Gastrocnemius medialis (tissue), 4 donors: ENCODE results near the gene ADRA2B. TPM values are rescaled to one million over a fixed set of nuclear protein-coding genes. Genes with fewer than 3 reads are reported as not detected.

Source experiments
- ATAC-seq, 2 donors: fragments of 150-250 bp; one replicate each; pipeline ENCODE4 v1.9.1; 2016
- DNase-seq, 2 donors: peaks; one replicate each; pipeline ENCODE4 v3.0.0-alpha.2; 2019
- H3K27ac ChIP-seq, 4 donors: fragments of 200-600 bp; sonication (generic); 1 replicate in 1 of 4; 2 replicates in 3 of 4; pipeline ENCODE4 v1.5.1; 2016 to 2018; ENCODE audit warnings: mild to moderate bottlenecking in 2 of 4, moderate library complexity in 1 of 4
- H3K27me3 ChIP-seq, 3 donors: fragments of 200-600 bp; sonication (generic) in 2 of 3; 1 replicate in 1 of 3; 2 replicates in 2 of 3; pipeline versions ENCODE4 v1.5.1 to v1.6.0; 2016 to 2019; ENCODE audit warnings: mild to moderate bottlenecking in 1 of 3, moderate library complexity in 1 of 3
- H3K36me3 ChIP-seq, 2 donors: fragments of 200-600 bp; sonication (generic) in 1 of 2; one replicate each; pipeline ENCODE4 v1.5.1; 2017 to 2018
- H3K4me1 ChIP-seq, 2 donors: fragments of 200-600 bp; sonication (generic) in 1 of 2; one replicate each; pipeline ENCODE4 v1.5.1; 2016 to 2017; ENCODE audit warnings: mild to moderate bottlenecking in 2 of 2
- H3K4me3 ChIP-seq, 4 donors: fragments of 200-600 bp; sonication (generic) in 3 of 4; 1 replicate in 1 of 4; 2 replicates in 3 of 4; pipeline ENCODE4 v1.5.1; 2016 to 2019; ENCODE audit warnings: mild to moderate bottlenecking in 2 of 4
- H3K9me3 ChIP-seq, 3 donors: fragments of 200-600 bp; sonication (generic) in 2 of 3; 1 replicate in 1 of 3; 2 replicates in 2 of 3; pipeline ENCODE4 v1.5.1; 2016 to 2019
- POLR2A ChIP-seq, 2 donors: fragments of 450-650 bp; IDR thresholded peaks; one replicate each; pipeline ENCODE4 v1.6.1; 2017; ENCODE audit warnings: antibody characterized with exemption in 2 of 2, mild to moderate bottlenecking in 2 of 2, moderate library complexity in 2 of 2
- in situ Hi-C, 4 donors: fragments of 200-750 bp; cut with MboI; loops; one replicate each; pipeline versions ENCODE4 v1.15.0 to v1.8.0; 2017; ENCODE audit warnings: low sequenced_read_pairs in 4 of 4
- intact Hi-C: fragments of 100-400 bp; cut with DNase I; formaldehyde crosslinking; loops from one replicate; pipeline ENCODE4 v1.15.1; 2023; ENCODE audit warnings: low total_unique reads
- total RNA-seq, 4 donors: library from RNA; depleted of rRNA; stranded (reverse); fragments of >200 nt; gene quantifications; one replicate each; pipeline versions ENCODE4 v1.1.0 to v1.2.3, GENCODE V29; 2016
- TF ChIP-seq, protein P1 (sequence below), 5 experiments: fragments of 450-650 bp in 3 of 5; fragments of 200-600 bp in 2 of 5; sonication (generic) in 2 of 5; IDR thresholded peaks in 4 of 5; conservative IDR thresholded peaks in 1 of 5; 1 replicate in 4 of 5; 2 replicates in 1 of 5; pipeline ENCODE4 v1.5.1; 2016 to 2019; ENCODE audit warnings: antibody characterized with exemption in 5 of 5, mild to moderate bottlenecking in 3 of 5, moderate library complexity in 3 of 5

ADRA2B gene
- total RNA-seq, 4 donors from 2014 or later, result 2.4 to 5.6 (median 3.6) TPM

DNA sequence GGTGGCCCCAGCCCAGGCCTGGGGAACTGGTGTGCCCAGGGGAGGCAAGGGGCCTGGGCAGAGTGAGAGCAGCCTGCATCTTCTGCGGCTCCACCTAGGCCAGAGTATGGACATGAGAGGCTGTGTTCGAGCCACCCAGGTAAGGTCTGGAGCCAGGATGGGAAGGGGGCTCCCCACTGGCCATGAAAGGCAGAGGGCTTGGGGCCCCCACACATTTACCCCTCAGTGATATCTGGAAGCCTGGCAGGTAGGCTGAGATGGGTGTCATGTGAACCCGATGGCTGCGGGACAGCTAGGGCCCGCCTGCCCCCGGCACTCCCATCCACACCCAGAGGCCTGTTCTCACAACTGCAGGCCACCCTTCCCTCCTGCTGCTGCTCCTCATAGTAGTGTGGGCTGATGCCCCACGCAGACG is 13.2 kb downstream of the ADRA2B start:
- peak in 1 of 2 donors; percentile 0 for DNase-seq
- in situ Hi-C loops, result loop anchor here in 2 of 4 donors (25.0 kb wide), 1 partner anchor 91 kb away; no protein-coding TSS in a partner anchor
- peaks cover 13 to 17% of the 10 kb centered on the region in 2 donors for H3K4me1 ChIP-seq
- intact Hi-C loops, result no loop called here
- no peaks in the 10 kb centered on the region for H3K27me3 ChIP-seq
- H3K27ac ChIP-seq, result peak overlapping the region in 2 of 4 donors; percentile 33 to 38
- no peaks in the 10 kb centered on the region for H3K36me3 ChIP-seq
- H3K9me3 ChIP-seq, result no peaks in the 10 kb centered on the region
- TF ChIP-seq POLR2A (IDR thresholded peaks at IDR 0.05), result no peak
- TF ChIP-seq, protein P1, sequence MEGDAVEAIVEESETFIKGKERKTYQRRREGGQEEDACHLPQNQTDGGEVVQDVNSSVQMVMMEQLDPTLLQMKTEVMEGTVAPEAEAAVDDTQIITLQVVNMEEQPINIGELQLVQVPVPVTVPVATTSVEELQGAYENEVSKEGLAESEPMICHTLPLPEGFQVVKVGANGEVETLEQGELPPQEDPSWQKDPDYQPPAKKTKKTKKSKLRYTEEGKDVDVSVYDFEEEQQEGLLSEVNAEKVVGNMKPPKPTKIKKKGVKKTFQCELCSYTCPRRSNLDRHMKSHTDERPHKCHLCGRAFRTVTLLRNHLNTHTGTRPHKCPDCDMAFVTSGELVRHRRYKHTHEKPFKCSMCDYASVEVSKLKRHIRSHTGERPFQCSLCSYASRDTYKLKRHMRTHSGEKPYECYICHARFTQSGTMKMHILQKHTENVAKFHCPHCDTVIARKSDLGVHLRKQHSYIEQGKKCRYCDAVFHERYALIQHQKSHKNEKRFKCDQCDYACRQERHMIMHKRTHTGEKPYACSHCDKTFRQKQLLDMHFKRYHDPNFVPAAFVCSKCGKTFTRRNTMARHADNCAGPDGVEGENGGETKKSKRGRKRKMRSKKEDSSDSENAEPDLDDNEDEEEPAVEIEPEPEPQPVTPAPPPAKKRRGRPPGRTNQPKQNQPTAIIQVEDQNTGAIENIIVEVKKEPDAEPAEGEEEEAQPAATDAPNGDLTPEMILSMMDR (IDR thresholded peaks at IDR 0.05 in 4 of 5, conservative IDR thresholded peaks at IDR 0.05 in 1 of 5), result no peak
- H3K4me3 ChIP-seq, result no peak overlapping the region
- ATAC-seq, result no peak

DNA sequence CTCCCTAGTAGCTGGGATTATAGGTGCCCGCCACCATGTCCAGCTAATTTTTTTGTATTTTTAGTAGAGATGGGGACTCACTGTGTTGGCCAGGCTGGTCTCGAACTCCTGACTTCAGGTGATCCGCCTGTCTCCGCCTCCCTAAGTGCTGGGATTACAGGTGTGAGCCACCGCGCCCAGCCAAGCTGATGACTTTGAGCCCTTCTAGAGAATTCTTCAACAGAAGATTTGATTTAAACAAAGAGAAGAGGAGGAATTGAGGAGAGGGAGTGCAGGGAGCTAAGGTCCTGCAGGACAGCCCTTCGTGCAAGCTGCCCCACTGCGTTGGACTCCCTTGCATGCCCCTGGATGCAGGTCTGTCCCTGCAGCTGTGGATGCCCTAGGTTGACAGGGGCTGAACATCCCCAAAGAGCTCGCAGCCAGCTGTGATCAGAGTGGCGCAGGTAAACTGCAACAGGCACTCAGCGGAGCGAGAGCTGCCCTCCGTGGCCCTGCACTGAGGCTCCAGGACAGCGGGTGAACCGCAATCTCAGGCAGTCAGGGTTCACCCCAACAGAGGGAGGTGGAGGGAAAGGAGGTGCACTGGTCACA is 13.7 kb downstream of the ADRA2B start:
- ATAC-seq, result no peak
- Histone ChIP-seq H3K27me3 (no peaks in the 10 kb centered on the region), H3K36me3 (no peaks in the 10 kb centered on the region), H3K9me3 (no peaks in the 10 kb centered on the region), H3K4me1 (peaks cover 14 to 19% of the 10 kb centered on the region in 2 donors), H3K27ac (no peak overlapping the region), H3K4me3 (no peak overlapping the region)
- in situ Hi-C loops, result loop anchor here in 2 of 4 donors (25.0 kb wide), 1 partner anchor 90 kb away; no protein-coding TSS in a partner anchor
- DNase-seq, result peak in 1 of 2 donors; percentile 6
- intact Hi-C loops, result no loop called here
- no peak for TF ChIP-seq POLR2A (IDR thresholded peaks at IDR 0.05)
- TF ChIP-seq, protein P1 (IDR thresholded peaks at IDR 0.05 in 4 of 5, conservative IDR thresholded peaks at IDR 0.05 in 1 of 5), result no peak

DNA sequence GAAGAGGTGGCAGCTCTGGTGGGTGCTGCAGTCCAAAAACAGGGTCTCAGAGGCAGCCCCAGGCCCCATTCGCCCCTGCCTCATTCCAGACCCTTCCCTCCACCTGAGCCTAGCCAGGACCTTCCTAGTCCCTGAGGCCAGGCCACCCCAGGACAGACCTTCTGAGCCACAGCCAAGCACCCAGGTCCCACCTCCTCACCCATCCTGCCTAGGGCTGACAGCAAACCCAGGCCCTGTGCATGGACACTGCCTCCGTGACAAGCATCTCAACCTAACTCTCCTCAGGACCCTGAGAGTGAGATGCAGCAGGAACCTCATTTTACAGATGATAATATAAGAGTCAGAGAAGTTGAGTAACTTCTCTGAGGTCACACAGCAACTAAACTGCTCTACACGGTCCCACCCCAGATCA is 15.5 kb downstream of the ADRA2B start:
- peaks cover 14 to 19% of the 10 kb centered on the region in 2 donors for H3K4me1 ChIP-seq
- TF ChIP-seq POLR2A (IDR thresholded peaks at IDR 0.05), result no peak
- TF ChIP-seq, protein P1 (IDR thresholded peaks at IDR 0.05 in 4 of 5, conservative IDR thresholded peaks at IDR 0.05 in 1 of 5), result no peak
- in situ Hi-C loops, result loop anchor here in 2 of 4 donors (25.0 kb wide), 1 partner anchor 89 kb away; no protein-coding TSS in a partner anchor
- H3K36me3 ChIP-seq, result no peaks in the 10 kb centered on the region
- no peaks in the 10 kb centered on the region for H3K9me3 ChIP-seq
- H3K27ac ChIP-seq, result peak overlapping the region in 3 of 4 donors; percentile 15 to 77 (median 20)
- no peaks in the 10 kb centered on the region for H3K27me3 ChIP-seq
- intact Hi-C loops, result no loop called here
- ATAC-seq (no peak), DNase-seq (peak; percentile 1 to 8)
- no peak overlapping the region for H3K4me3 ChIP-seq

DNA sequence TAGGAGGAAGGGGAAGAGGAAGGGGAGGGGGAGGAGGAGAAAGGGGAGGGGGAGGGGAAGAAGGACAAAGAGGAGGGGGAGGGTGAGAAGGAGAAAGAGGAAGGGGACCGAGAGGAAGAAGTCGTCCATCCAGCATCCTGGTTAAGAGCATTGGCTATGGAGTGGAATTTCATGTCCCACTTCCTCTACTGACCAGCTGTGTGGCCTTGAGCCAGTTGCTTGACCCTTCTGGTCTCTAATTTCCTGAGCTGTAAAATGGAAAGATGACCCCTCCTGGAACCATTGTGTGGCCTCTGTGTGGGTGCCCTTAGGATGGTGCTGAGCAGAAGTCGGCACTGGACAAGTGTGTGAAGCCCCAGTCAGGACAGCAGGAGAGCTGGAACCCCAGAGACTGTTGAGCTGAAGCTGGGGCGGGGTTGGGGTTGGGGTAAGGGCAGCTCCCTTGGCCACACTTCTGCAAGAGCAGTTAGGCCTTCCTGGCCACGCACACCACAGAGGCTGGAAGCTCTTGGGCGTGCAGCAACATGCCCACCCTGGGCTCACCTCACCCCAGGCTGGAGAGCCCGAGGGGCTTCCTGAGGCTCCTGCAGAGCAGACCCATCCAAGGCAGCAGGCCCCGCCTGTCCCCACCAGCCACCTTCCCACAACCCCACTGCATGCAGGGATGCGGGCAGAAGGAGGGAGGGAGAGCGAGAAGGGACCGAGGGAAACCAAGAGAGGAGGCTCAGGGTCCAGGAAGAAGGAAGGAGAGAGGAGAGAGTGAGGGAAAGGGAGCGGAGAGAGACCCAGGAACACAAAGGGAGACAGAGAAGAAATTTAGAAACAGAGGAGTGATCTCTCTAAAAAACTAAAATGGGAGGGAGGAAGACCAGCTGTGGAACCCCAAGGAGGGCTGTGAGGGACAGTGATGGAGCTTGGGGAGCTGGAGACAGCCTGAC is 16.2 kb downstream of the ADRA2B start:
- H3K4me3 ChIP-seq, result no peak overlapping the region
- H3K27ac ChIP-seq, result peak overlapping the region; percentile 20 to 77 (median 76)

More for the DNA sequence above, 16.2 kb downstream of the ADRA2B start:
- no peaks in the 10 kb centered on the region for H3K36me3 ChIP-seq
- no peaks in the 10 kb centered on the region for H3K9me3 ChIP-seq
- H3K4me1 ChIP-seq, result peaks cover 14 to 19% of the 10 kb centered on the region in 2 donors
- H3K27me3 ChIP-seq, result no peaks in the 10 kb centered on the region
- TF ChIP-seq POLR2A (IDR thresholded peaks at IDR 0.05), result no peak
- TF ChIP-seq, protein P1 (IDR thresholded peaks at IDR 0.05 in 4 of 5, conservative IDR thresholded peaks at IDR 0.05 in 1 of 5), result no peak
- DNase-seq (peak; percentile 1 to 6), ATAC-seq (no peak)
- in situ Hi-C loops, result loop anchor here in 2 of 4 donors (25.0 kb wide), 1 partner anchor 88 kb away; no protein-coding TSS in a partner anchor
- intact Hi-C loops, result no loop called here
